Esophagus squamous epithelium (tissue), 5 donors: ENCODE results near the gene ITGB3BP. TPM values are rescaled to one million over a fixed set of nuclear protein-coding genes. Genes with fewer than 3 reads are reported as not detected.
A peak's percentile ranks its signal among the peaks of the same experiment; 100 is the strongest.

Experiments used
- DNase-seq: peaks from one replicate; lab custom pipeline; 2025; lab: John Stamatoyannopoulos, UW
- H3K27ac ChIP-seq, 4 donors: fragments of 200-600 bp; sonication (generic); one replicate each; pipeline ENCODE4 v1.5.1; 2016 to 2019; ENCODE audit warnings: mild to moderate bottlenecking in 1 of 4
- H3K27me3 ChIP-seq, 4 donors: fragments of 200-600 bp; sonication (generic); 1 replicate in 3 of 4; 2 replicates in 1 of 4; pipeline versions ENCODE4 v1.5.1 to v1.6.0; 2017 to 2021; ENCODE audit warnings: antibody characterized with exemption in 1 of 4
- H3K36me3 ChIP-seq, 3 donors: fragments of 200-600 bp; sonication (generic); one replicate each; pipeline ENCODE4 v1.5.1; 2016 to 2019
- H3K4me1 ChIP-seq, 3 donors: fragments of 200-600 bp; sonication (generic); one replicate each; pipeline ENCODE4 v1.5.1; 2017 to 2019
- H3K4me3 ChIP-seq, 4 donors: fragments of 200-600 bp; sonication (generic); 1 replicate in 3 of 4; 2 replicates in 1 of 4; pipeline ENCODE4 v1.5.1; 2016 to 2019; ENCODE audit warnings: mild to moderate bottlenecking in 2 of 4, moderate library complexity in 1 of 4
- H3K9me3 ChIP-seq, 3 donors: fragments of 200-600 bp; sonication (generic); one replicate each; pipeline ENCODE4 v1.5.1; 2016 to 2019
- POLR2A ChIP-seq, 4 donors: fragments of 450-650 bp; IDR thresholded peaks; one replicate each; pipeline ENCODE4 v1.6.1; 2017; ENCODE audit warnings: antibody characterized with exemption in 4 of 4, mild to moderate bottlenecking in 4 of 4, moderate library complexity in 3 of 4
- WGBS, 2 donors: methylation state at CpG; one replicate each; pipeline ENCODE4 v1.1.5; 2018; 5-methylcytosine and 5-hydroxymethylcytosine counted together
- intact Hi-C: fragments of 100-400 bp; cut with DNase I; formaldehyde crosslinking; loops from one replicate; pipeline ENCODE4 v1.15.0; 2022
- small RNA-seq, 4 donors: library from RNA; depleted of rRNA; stranded (forward); fragments of <200 nt; gene quantifications; one replicate each; pipeline ENCODE3, GENCODE V24; 2016
- total RNA-seq, 4 donors: library from RNA; depleted of rRNA; stranded (reverse); fragments of >200 nt; gene quantifications; one replicate each; pipeline ENCODE4 v1.1.0, GENCODE V29; 2016
- TF ChIP-seq, protein P1 (sequence below), 6 experiments: fragments of 450-650 bp in 4 of 6; fragments of 200-600 bp in 2 of 6; sonication (generic) in 2 of 6; IDR thresholded peaks; one replicate each; pipeline ENCODE4 v1.5.1; 2016 to 2019; ENCODE audit warnings: antibody characterized with exemption in 6 of 6, mild to moderate bottlenecking in 4 of 6, moderate library complexity in 4 of 6
- donor health status: DM: yes; HTN: yes; CAD: no.

ITGB3BP gene
- total RNA-seq, 4 donors from 2014 or later: 7.3 to 22.3 (median 12.7) TPM

GRCh38 chr1:63405987-63406386 is 117.0 kb downstream of the ITGB3BP start:
- Histone ChIP-seq H3K4me1 (peaks cover 0 to 27% (median 0%) of the 10 kb centered on the region in 3 donors), H3K27me3 (no peaks in the 10 kb centered on the region), H3K27ac (no peak overlapping the region), H3K9me3 (no peaks in the 10 kb centered on the region), H3K36me3 (peaks cover 0 to 20% (median 0%) of the 10 kb centered on the region in 3 donors), H3K4me3 (no peak overlapping the region)
- intact Hi-C loops: no loop called here
- TF ChIP-seq, protein P1, sequence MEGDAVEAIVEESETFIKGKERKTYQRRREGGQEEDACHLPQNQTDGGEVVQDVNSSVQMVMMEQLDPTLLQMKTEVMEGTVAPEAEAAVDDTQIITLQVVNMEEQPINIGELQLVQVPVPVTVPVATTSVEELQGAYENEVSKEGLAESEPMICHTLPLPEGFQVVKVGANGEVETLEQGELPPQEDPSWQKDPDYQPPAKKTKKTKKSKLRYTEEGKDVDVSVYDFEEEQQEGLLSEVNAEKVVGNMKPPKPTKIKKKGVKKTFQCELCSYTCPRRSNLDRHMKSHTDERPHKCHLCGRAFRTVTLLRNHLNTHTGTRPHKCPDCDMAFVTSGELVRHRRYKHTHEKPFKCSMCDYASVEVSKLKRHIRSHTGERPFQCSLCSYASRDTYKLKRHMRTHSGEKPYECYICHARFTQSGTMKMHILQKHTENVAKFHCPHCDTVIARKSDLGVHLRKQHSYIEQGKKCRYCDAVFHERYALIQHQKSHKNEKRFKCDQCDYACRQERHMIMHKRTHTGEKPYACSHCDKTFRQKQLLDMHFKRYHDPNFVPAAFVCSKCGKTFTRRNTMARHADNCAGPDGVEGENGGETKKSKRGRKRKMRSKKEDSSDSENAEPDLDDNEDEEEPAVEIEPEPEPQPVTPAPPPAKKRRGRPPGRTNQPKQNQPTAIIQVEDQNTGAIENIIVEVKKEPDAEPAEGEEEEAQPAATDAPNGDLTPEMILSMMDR (IDR thresholded peaks at IDR 0.05): no peak
- TF ChIP-seq POLR2A (IDR thresholded peaks at IDR 0.05): no peak
- no peak for DNase-seq

DNA sequence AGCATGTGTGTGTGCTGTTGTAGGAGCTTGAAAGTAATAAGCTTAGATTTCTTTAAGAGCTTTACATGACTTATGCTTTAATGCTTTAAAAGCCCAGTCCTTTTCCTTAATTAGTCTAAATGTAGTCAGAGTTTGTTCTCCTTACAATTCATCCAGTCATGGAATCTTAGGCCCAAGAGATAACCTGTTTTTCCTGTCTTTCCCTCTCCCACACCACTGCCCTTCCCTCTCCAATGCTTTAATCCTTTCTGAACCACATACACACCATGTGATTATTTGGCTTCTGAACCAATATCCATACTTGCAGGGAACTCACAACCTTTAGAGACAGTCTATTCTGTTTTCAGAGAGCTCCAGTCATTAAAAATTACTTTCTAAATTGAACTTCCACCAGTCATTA is 118.0 kb downstream of the ITGB3BP start:
- Histone ChIP-seq H3K27ac (peak overlapping the region in 1 of 4 donors; percentile 13), H3K27me3 (no peaks in the 10 kb centered on the region), H3K9me3 (no peaks in the 10 kb centered on the region), H3K36me3 (peaks cover 0 to 22% (median 0%) of the 10 kb centered on the region in 3 donors), H3K4me3 (no peak overlapping the region), H3K4me1 (peaks cover 0 to 27% (median 0%) of the 10 kb centered on the region in 3 donors)
- intact Hi-C loops: no loop called here
- TF ChIP-seq POLR2A (IDR thresholded peaks at IDR 0.05): no peak
- TF ChIP-seq, protein P1 (IDR thresholded peaks at IDR 0.05): no peak
- DNase-seq: no peak

DNA sequence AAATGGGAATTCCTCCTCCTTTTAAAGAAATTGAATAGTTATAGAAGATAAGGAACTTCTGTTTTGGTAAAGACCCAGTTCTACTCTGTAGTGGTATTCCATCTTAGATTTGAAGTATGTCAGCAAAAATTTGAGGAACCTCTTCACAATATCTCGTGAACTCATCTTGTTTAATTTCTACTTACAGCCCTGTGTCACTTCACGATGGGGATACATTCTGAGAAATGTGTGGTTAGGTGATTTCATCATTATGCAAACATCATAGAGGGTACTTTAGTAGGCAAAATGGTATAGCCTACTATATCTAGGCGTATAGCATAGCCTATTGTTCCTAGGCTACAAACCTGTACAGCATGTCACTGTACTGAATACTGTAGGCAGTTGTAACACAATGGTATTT is 119.6 kb downstream of the ITGB3BP start:
- H3K4me3 ChIP-seq: no peak overlapping the region
- peaks cover 0 to 27% (median 0%) of the 10 kb centered on the region in 3 donors for H3K4me1 ChIP-seq
- WGBS, 2 donors: 27 to 79% methylated on average over 3 of the region's 3 CpGs
- H3K27me3 ChIP-seq: no peaks in the 10 kb centered on the region
- no peak for TF ChIP-seq POLR2A (IDR thresholded peaks at IDR 0.05)
- TF ChIP-seq, protein P1 (IDR thresholded peaks at IDR 0.05): no peak
- DNase-seq: no peak
- no peaks in the 10 kb centered on the region for H3K9me3 ChIP-seq
- peaks cover 0 to 27% (median 0%) of the 10 kb centered on the region in 3 donors for H3K36me3 ChIP-seq
- intact Hi-C loops: no loop called here
- H3K27ac ChIP-seq: no peak overlapping the region

DNA sequence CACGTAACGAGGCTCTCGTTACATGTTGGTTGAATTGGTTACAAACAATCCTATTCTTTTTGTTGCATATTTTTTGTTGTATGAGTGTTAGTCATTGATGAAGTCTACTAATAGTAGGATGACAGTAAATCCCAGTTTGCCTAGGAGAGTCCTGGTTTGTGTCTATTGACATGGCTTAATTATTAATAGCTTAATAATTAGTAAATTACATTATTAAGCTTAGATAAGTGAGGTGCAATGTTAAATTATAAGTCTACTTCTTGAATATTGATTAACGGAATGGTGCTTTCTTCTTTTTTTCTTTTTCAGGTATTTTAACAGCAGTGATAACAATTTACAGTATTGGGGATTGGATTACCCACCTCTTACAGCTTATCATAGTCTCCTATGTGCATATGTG is 121.1 kb downstream of the ITGB3BP start:
- H3K36me3 ChIP-seq: peaks cover 0 to 40% (median 0%) of the 10 kb centered on the region in 3 donors

More for the DNA sequence above, 121.1 kb downstream of the ITGB3BP start:
- H3K27ac ChIP-seq: no peak overlapping the region
- 72 to 78% methylated on average over 4 of the region's 4 CpGs for WGBS, 2 donors
- no peak for TF ChIP-seq POLR2A (IDR thresholded peaks at IDR 0.05)
- no peak for DNase-seq
- peaks cover 0 to 26% (median 0%) of the 10 kb centered on the region in 3 donors for H3K4me1 ChIP-seq
- H3K27me3 ChIP-seq: no peaks in the 10 kb centered on the region
- no peaks in the 10 kb centered on the region for H3K9me3 ChIP-seq
- no peak overlapping the region for H3K4me3 ChIP-seq
- intact Hi-C loops: no loop called here

Small RNAs within 50 kb of the gene (small RNA-seq; reads per million reads assigned to genes)
- 0 reads per million in 4 donors for gene RF02105
- gene RF02106: 0 reads per million in 4 donors
- gene RF02107: 0 reads per million in 4 donors
- 0 reads per million in 4 donors for gene RF02108
- gene RF02109: 0 reads per million in 4 donors
- gene RF02110: 0 reads per million in 4 donors
- gene RN7SL488P: 0 reads per million in 4 donors
- gene RNU7-123P: 0 reads per million in 4 donors

Other genes with a start within 250 kb of the ITGB3BP start
- gene FOXD3, start 200.7 kb downstream of the ITGB3BP start, total RNA-seq: under 1 TPM in 1 of 4 donors, not detected in 3; 0.76 TPM
- 10 to 100 TPM in 3 of 4 donors, 1 to 10 TPM in 1; 6.8 to 16.5 (median 13.0) TPM for gene ALG6, start 155.6 kb downstream of the ITGB3BP start, total RNA-seq
- 1 to 10 TPM; 1.1 to 4.2 (median 2.7) TPM for gene EFCAB7, start 300 bp upstream of the ITGB3BP start, total RNA-seq
- 10 to 100 TPM; 43.1 to 77.2 (median 47.4) TPM for gene PGM1, start 70.2 kb upstream of the ITGB3BP start, total RNA-seq